Measurements from ENCODE around the gene DYRK1A. TPM values are rescaled to one million over a fixed set of nuclear protein-coding genes. Genes with fewer than 3 reads are reported as not detected.

The DYRK1A gene
- polyA plus RNA-seq, 3 donors = 60.4 to 74.4 (median 66.5) TPM

GRCh38 chr21:37381883-37382585 lies 15.5 kb downstream of the DYRK1A start:
- DNase-seq = no peak

GRCh38 chr21:37383086-37383485 lies 16.5 kb downstream of the DYRK1A start:
- no peak for DNase-seq

- DNase-seq = no peak
Observed at GRCh38 chr21:37383784-37384311, 17.3 kb downstream of the DYRK1A start.

- DNase-seq = no peak
Observed at GRCh38 chr21:37384416-37384815, 17.8 kb downstream of the DYRK1A start.

DNA sequence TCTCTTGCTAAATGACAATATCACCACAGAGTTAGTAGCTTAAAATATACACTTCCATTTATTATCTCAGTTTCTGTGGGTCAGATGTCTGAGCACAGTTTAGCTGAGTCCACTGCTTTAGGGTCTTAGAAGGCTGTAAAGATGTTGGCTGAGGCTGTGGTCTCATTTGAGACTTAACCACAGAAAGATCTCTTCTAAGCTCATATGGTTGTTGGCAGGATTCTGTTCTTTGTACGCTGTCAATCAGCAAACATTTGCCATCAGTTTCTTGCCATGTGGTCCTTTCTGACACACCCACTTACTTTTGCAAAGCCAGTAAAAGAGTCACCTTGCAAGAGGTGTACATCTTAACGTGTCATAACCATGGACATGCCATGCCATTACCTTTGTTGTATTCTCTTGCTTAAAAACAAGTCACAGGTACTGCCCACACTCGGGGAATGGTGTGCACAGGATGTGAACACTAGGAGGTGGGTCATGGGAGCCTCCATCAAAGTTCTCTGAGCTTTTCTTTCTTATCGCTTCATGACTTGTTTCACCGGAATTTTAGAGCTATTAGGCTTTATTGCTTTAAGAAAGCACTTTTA lies 18.7 kb downstream of the DYRK1A start:
- DNase-seq = no peak

- no peak for DNase-seq
Observed at GRCh38 chr21:37386151-37386550, 19.6 kb downstream of the DYRK1A start.

GRCh38 chr21:37389456-37389855 lies 22.9 kb downstream of the DYRK1A start:
- no peak for DNase-seq

GRCh38 chr21:37391666-37392065 lies 25.1 kb downstream of the DYRK1A start:
- no peak for DNase-seq

- no peak for DNase-seq
Observed at GRCh38 chr21:37392441-37392840, 25.9 kb downstream of the DYRK1A start.

GRCh38 chr21:37393030-37393429 lies 26.5 kb downstream of the DYRK1A start:
- no peak for DNase-seq

DNA sequence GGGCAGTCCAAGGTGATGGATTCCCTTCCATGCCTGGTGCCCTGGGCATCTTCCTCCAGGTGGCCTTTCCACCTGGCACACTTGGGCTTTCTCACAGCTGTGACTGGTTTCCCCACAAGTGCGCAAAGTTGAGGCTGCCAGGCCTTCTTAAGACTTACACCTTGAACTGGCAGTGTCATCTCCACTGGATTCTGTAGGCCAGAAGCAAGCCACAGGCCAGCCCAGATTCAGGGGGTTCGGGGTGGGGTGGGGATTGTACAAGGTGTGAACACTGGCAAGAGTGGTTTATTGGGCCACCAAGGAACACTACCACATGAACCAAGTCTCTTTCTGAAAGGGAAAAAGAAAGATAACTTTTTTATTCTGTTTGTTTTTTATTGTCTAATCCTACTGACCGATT lies 27.2 kb downstream of the DYRK1A start:
- no peak for DNase-seq

GRCh38 chr21:37395961-37396360 lies 29.4 kb downstream of the DYRK1A start:
- no peak for DNase-seq

- no peak for DNase-seq
Observed at GRCh38 chr21:37396855-37397254, 30.3 kb downstream of the DYRK1A start.

GRCh38 chr21:37398697-37399096 lies 32.1 kb downstream of the DYRK1A start:
- DNase-seq = no peak

- no peak for DNase-seq
Observed at GRCh38 chr21:37402251-37402867, 35.8 kb downstream of the DYRK1A start.

GRCh38 chr21:37405629-37406028 lies 39.1 kb downstream of the DYRK1A start:
- DNase-seq = no peak

DNA sequence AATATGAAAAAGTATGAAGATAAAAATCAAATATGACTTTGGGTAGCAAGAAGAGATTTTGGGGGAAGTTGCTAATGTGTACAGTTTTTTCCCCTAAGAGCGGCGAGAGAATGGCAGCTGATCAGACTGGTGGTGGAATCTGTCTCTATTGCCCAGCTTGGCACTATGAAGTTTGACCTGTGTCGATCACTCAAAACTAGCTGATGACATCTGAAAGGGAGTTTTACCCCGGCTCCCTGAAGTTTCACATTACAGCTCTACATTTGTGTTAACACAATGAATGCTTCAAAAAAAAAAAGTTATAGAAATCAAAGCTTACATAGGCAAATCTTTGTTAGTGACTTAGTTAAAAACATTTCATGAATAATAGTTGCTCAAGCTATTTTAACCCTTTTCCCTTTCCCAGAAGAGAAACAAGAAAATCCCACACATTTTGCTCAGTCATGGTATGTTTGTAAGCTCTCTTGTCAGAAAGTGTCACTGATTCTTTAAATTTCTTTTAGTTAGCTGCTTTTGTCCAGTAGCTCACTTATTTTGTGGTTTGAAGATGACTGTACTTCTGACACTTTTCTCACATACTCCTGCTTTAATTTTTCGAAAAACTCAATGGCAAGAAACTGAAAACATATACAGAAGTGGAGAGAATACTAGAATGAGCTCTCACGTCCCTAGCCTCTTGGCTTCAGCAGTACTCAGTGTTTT lies 41.3 kb downstream of the DYRK1A start:
- DNase-seq = no peak

DNA sequence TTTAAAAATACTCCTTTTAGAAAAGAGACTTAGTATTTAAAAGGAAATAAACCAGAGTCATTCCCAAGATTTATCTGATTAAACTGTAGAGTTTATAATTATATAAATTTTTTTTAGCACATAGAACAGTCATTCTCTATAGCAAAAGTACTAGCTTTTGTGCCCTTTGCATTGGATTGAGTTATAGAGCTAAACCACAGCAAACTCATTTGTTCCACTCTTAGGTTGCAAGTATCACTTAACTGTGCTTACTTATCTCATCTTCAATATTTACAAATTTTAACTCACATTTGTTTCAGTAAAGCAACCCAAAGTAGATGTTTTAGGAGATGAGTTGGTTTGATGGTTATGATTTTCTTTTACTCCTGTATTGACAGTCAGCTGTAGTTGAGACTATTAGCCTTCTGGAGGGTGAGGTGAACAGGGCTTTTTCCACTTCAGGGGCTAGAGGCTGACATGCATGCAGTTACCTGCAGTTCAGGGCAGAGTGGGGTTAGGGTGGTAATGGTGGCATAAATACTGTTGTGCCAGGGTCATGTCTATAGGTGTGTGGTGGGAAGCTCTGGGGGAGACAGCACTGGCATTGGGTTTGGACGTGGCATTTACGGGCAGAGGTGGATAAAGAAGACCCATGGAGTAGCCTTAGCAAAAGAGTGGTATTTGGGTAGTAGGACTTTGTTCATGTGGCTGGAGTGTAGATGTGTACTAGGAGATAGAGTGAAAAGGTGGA lies 42.1 kb downstream of the DYRK1A start:
- no peak for DNase-seq

GRCh38 chr21:37410639-37411038 lies 44.1 kb downstream of the DYRK1A start:
- DNase-seq = no peak

GRCh38 chr21:37412603-37413360 lies 46.2 kb downstream of the DYRK1A start:
- DNase-seq = no peak

All from renal pelvis (tissue), 4 donors.